C4-2B (cell line): ENCODE data around the gene KCNMA1.

Experiments
- ZFX ChIP-seq: fragments of 450-650 bp; IDR thresholded peaks from 2 replicates; pipeline ENCODE4 v1.6.1; 2017
- TF ChIP-seq, protein P1 (sequence below): fragments of 450-650 bp; conservative IDR thresholded peaks from 2 replicates; pipeline ENCODE4 v1.5.1; 2017; ENCODE audit warnings: mild to moderate bottlenecking

DNA sequence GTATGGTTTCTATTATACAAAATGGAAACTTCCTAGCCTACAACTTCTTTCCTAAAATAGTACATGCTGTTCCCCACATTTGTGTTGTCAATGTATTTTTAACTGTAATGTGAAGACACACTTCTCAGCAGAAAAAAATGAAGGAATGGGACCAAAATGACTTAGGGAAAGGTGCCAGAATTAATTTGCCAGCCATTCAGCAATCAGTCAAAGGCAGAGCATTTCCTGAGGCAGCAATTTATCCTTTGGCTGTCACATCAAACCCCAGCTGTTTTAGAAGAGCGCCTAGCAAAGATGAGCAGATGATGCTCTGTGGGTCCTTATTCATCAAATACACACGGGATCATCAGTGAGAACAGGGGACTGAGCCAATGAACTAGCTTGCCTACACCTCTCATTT is 592.5 kb downstream of the KCNMA1 start:
- TF ChIP-seq, protein P1, sequence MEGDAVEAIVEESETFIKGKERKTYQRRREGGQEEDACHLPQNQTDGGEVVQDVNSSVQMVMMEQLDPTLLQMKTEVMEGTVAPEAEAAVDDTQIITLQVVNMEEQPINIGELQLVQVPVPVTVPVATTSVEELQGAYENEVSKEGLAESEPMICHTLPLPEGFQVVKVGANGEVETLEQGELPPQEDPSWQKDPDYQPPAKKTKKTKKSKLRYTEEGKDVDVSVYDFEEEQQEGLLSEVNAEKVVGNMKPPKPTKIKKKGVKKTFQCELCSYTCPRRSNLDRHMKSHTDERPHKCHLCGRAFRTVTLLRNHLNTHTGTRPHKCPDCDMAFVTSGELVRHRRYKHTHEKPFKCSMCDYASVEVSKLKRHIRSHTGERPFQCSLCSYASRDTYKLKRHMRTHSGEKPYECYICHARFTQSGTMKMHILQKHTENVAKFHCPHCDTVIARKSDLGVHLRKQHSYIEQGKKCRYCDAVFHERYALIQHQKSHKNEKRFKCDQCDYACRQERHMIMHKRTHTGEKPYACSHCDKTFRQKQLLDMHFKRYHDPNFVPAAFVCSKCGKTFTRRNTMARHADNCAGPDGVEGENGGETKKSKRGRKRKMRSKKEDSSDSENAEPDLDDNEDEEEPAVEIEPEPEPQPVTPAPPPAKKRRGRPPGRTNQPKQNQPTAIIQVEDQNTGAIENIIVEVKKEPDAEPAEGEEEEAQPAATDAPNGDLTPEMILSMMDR: no peak
- no peak for TF ChIP-seq ZFX
